IPS-NIHi7 (cell line): ENCODE measurements around the gene SINHCAF.
"Not testable (repeated sequence)": the region's sequence is repeated elsewhere in the genome, so short reads cannot be mapped to it uniquely, and the experiment has no call there.

ENCODE experiments used
- DNase-seq: peaks from one replicate; pipeline ENCODE4 v3.0.0; 2012; ENCODE audit warnings: mixed read lengths; ENCODE audit errors: extremely low spot score

Gene SINHCAF

GRCh38 chr12:31309279-31309678 is 16.7 kb downstream of the SINHCAF start:
- no peak for DNase-seq

- no peak for DNase-seq
Observed at GRCh38 chr12:31308116-31308515, 17.8 kb downstream of the SINHCAF start.

- no peak for DNase-seq
Observed at GRCh38 chr12:31306866-31307265, 19.1 kb downstream of the SINHCAF start.

- no peak for DNase-seq
Observed at GRCh38 chr12:31303466-31303865, 22.5 kb downstream of the SINHCAF start.

- DNase-seq, result no peak
Observed at GRCh38 chr12:31301311-31301710, 24.6 kb downstream of the SINHCAF start.

GRCh38 chr12:31300783-31301182 is 25.2 kb downstream of the SINHCAF start:
- no peak for DNase-seq

GRCh38 chr12:31300341-31300740 is 25.6 kb downstream of the SINHCAF start:
- no peak for DNase-seq

GRCh38 chr12:31298922-31299321 is 27.0 kb downstream of the SINHCAF start:
- DNase-seq, result no peak

GRCh38 chr12:31298515-31298910 is 27.4 kb downstream of the SINHCAF start:
- no peak for DNase-seq

GRCh38 chr12:31297572-31298514 is 28.1 kb downstream of the SINHCAF start:
- no peak for DNase-seq

GRCh38 chr12:31289441-31289840 is 36.5 kb downstream of the SINHCAF start:
- DNase-seq, result no peak

- DNase-seq, result no peak
Observed at GRCh38 chr12:31288381-31288780, 37.6 kb downstream of the SINHCAF start.

- DNase-seq, result no peak
Observed at GRCh38 chr12:31280183-31280582, 45.8 kb downstream of the SINHCAF start.

- DNase-seq, result no peak
Observed at GRCh38 chr12:31279390-31279924, 46.5 kb downstream of the SINHCAF start.

- no peak for DNase-seq
Observed at GRCh38 chr12:31278832-31279231, 47.1 kb downstream of the SINHCAF start.

GRCh38 chr12:31278424-31278823 is 47.5 kb downstream of the SINHCAF start:
- no peak for DNase-seq

- no peak for DNase-seq
Observed at GRCh38 chr12:31277081-31277480, 48.9 kb downstream of the SINHCAF start.

GRCh38 chr12:31275491-31275890 is 50.5 kb downstream of the SINHCAF start:
- DNase-seq, result no peak

- DNase-seq, result no peak
Observed at GRCh38 chr12:31274520-31275300, 51.2 kb downstream of the SINHCAF start.

GRCh38 chr12:31273794-31274193 is 52.2 kb downstream of the SINHCAF start:
- not testable (repeated sequence) for DNase-seq

GRCh38 chr12:31272607-31273225 is 53.2 kb downstream of the SINHCAF start:
- no peak for DNase-seq

- DNase-seq, result no peak
Observed at GRCh38 chr12:31267966-31268365, 58.0 kb downstream of the SINHCAF start.
